Vagina (tissue), 2 donors: ENCODE data around the gene SEC23IP.

ENCODE experiments used
- POLR2A ChIP-seq, 2 donors: fragments of 450-650 bp; IDR thresholded peaks; one replicate each; pipeline ENCODE4 v1.6.1; 2017; ENCODE audit warnings: antibody characterized with exemption in 2 of 2, mild to moderate bottlenecking in 2 of 2, moderate library complexity in 2 of 2
- POLR2AphosphoS5 ChIP-seq, 2 donors: sonication (generic); formaldehyde crosslinking; IDR thresholded peaks; one replicate each; pipeline ENCODE4 v1.9.0; 2017; ENCODE audit warnings: antibody characterized with exemption in 2 of 2, mild to moderate bottlenecking in 2 of 2, low read depth in 1 of 2; ENCODE audit not compliant: insufficient read depth in 1 of 2
- TF ChIP-seq, protein P1 (sequence below), 3 experiments: fragments of 450-650 bp in 2 of 3; fragments of 200-600 bp in 1 of 3; sonication (generic) in 1 of 3; IDR thresholded peaks; one replicate each; pipeline ENCODE4 v1.5.1; 2017 to 2019; ENCODE audit warnings: antibody characterized with exemption in 3 of 3, mild to moderate bottlenecking in 2 of 3, moderate library complexity in 2 of 3

DNA sequence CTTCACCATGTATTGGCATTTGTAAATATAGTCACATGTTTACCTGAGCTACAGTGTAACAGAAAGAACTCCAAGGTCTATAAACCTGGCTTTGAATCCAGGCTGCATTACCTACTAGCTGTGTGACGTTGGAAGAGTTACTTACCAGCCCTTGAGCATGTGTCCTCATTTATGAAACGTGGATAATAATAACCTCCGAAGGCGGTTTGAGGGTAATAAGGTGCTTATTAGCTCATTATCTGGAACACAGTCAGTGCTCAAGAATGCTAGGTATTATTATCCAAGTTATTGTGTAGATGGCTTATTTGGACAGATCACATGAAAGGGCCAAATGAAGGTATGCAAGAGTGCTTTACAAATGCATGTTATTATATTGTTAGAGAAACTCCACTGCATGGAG, 64.9 kb downstream of the SEC23IP start:
- TF ChIP-seq, protein P1, sequence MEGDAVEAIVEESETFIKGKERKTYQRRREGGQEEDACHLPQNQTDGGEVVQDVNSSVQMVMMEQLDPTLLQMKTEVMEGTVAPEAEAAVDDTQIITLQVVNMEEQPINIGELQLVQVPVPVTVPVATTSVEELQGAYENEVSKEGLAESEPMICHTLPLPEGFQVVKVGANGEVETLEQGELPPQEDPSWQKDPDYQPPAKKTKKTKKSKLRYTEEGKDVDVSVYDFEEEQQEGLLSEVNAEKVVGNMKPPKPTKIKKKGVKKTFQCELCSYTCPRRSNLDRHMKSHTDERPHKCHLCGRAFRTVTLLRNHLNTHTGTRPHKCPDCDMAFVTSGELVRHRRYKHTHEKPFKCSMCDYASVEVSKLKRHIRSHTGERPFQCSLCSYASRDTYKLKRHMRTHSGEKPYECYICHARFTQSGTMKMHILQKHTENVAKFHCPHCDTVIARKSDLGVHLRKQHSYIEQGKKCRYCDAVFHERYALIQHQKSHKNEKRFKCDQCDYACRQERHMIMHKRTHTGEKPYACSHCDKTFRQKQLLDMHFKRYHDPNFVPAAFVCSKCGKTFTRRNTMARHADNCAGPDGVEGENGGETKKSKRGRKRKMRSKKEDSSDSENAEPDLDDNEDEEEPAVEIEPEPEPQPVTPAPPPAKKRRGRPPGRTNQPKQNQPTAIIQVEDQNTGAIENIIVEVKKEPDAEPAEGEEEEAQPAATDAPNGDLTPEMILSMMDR (IDR thresholded peaks at IDR 0.05) = no peak
- TF ChIP-seq POLR2AphosphoS5 (IDR thresholded peaks at IDR 0.05; ENCODE audit: insufficient read depth in 1 of 2, low read depth in 1 of 2) = no peak
- no peak for TF ChIP-seq POLR2A (IDR thresholded peaks at IDR 0.05)
